K562 (cell line): Measurements from ENCODE around the gene SBNO1. TPM values are rescaled to one million over a fixed set of nuclear protein-coding genes. Genes with fewer than 3 reads are reported as not detected.

Experiments used
- ATF7 ChIP-seq: fragments of 450-650 bp; IDR thresholded peaks from 2 replicates; pipeline ENCODE4 v1.7.1; 2014; ENCODE audit warnings: mild to moderate bottlenecking, moderate library complexity
- CHD4 ChIP-seq: fragments of 200-600 bp; sonication (generic); IDR thresholded peaks from 3 replicates; pipeline ENCODE4 v1.6.1; 2012; ENCODE audit warnings: low read depth, mild to moderate bottlenecking, mixed read lengths, low read length, inconsistent platforms; ENCODE audit not compliant: insufficient read depth, insufficient replicate concordance, poor library complexity, severe bottlenecking
- CREB3 ChIP-seq: fragments of 450-650 bp; conservative IDR thresholded peaks from 2 replicates; pipeline ENCODE4 v1.6.1; 2016; ENCODE audit warnings: missing genetic modification characterization, low read depth, mild to moderate bottlenecking, missing compliant biosample characterization, moderate library complexity
- CREM ChIP-seq: IDR thresholded peaks from 2 replicates; pipeline ENCODE4 v1.6.1; 2014; ENCODE audit warnings: antibody characterized with exemption, low read depth
- OTX1 ChIP-seq: fragments of 450-650 bp; formaldehyde crosslinking; IDR thresholded peaks from 2 replicates; pipeline ENCODE4 v1.4.0; 2022; ENCODE audit warnings: mild to moderate bottlenecking
- PML ChIP-seq: IDR thresholded peaks from 2 replicates; pipeline ENCODE4 v1.6.1; 2012; ENCODE audit warnings: low read length, inconsistent platforms
- PPARD ChIP-seq: fragments of 250-450 bp; sonication (Bioruptor Pico); IDR thresholded peaks from 2 replicates; pipeline ENCODE4 v1.8.0; 2022; ENCODE audit warnings: inconsistent platforms, mild to moderate bottlenecking, moderate library complexity
- RB1 ChIP-seq: fragments of 450-650 bp; IDR thresholded peaks from 2 replicates; pipeline ENCODE4 v1.6.1; 2017; ENCODE audit warnings: low read depth, mild to moderate bottlenecking
- SFPQ ChIP-seq: fragments of 200-400 bp; formaldehyde crosslinking; IDR thresholded peaks from 2 replicates; pipeline ENCODE4 v1.6.1; 2017; ENCODE audit warnings: mild to moderate bottlenecking, low read depth, low read length, moderate library complexity
- SMAD4 ChIP-seq: fragments of 250-450 bp; sonication (Bioruptor Pico); conservative IDR thresholded peaks from 2 replicates; pipeline ENCODE4 v1.8.0; 2021; ENCODE audit warnings: inconsistent platforms, mild to moderate bottlenecking, moderate library complexity
- TEAD2 ChIP-seq: fragments of 450-650 bp; IDR thresholded peaks from 2 replicates; pipeline ENCODE4 v1.6.1; 2016; ENCODE audit warnings: missing genetic modification characterization, control low read depth, missing compliant biosample characterization
- UBTF ChIP-seq, 2 experiments: IDR thresholded peaks; 2 replicates each; pipeline ENCODE4 v1.6.1; 2012; ENCODE audit warnings: improper control_type of control experiment in 2 of 2, low read depth in 2 of 2, low read length in 2 of 2, borderline replicate concordance in 1 of 2
- ZBTB7A ChIP-seq: IDR thresholded peaks from 2 replicates; pipeline ENCODE4 v1.6.1; 2011; ENCODE audit warnings: low read depth, mild to moderate bottlenecking, low read length, moderate library complexity, borderline replicate concordance; ENCODE audit not compliant: control insufficient read depth
- ZFPM2 ChIP-seq: fragments of 250-450 bp; sonication (Bioruptor Pico); IDR thresholded peaks from 2 replicates; pipeline ENCODE4 v1.5.1; 2022; ENCODE audit warnings: mild to moderate bottlenecking
- ZNF512 ChIP-seq: IDR thresholded peaks from 2 replicates; pipeline ENCODE4 v1.6.1; 2016; ENCODE audit warnings: missing genetic modification characterization, missing compliant biosample characterization
- ZNF518B ChIP-seq: fragments of 250-450 bp; sonication (Bioruptor Pico); IDR thresholded peaks from 2 replicates; pipeline ENCODE4 v1.5.0; 2021; ENCODE audit warnings: mild to moderate bottlenecking, moderate library complexity
- polyA plus RNA-seq, 8 experiments: library from polyadenylated mRNA; depleted of rRNA in 4 of 8; stranded (reverse) in 5 of 8; unstranded in 3 of 8; fragments of >200 nt; fragmentation: Nextera tagmentation in 2 of 8; fragmentation: Illumina TruSeq in 1 of 8; extraction: Ambion mirVana in 2 of 8; extraction: Trizol in 1 of 8; gene quantifications; 2 replicates each; pipeline versions ENCODE4 v1.2.1 to v1.2.3, GENCODE V29; 2011 to 2014; ENCODE audit warnings: inconsistent platforms in 1 of 8, missing spikeins in 1 of 8
- total RNA-seq, 7 experiments: library from RNA; depleted of rRNA in 6 of 7; stranded (reverse); fragments of >200 nt in 6 of 7; fragmentation: Illumina TruSeq in 2 of 7; extraction: Trizol in 2 of 7; gene quantifications; 2 replicates each; pipeline versions ENCODE4 v1.2.1 to v1.2.3, GENCODE V29; 2011 to 2021; ENCODE audit warnings: low replicate concordance in 1 of 7

SBNO1 gene
- total and polyA plus RNA-seq, 9 of the 15 experiments (the other 6 are each of a cell fraction or from before 2014, with no cell fraction given) = 14.9 to 77.1 (median 35.9) TPM

GRCh38 chr12:123271001-123271668 lies 93.5 kb downstream of the SBNO1 start (continued):
- no peak for TF ChIP-seq PPARD (CRISPR knock-in tag)
- TF ChIP-seq UBTF (IDR thresholded peaks at IDR 0.05; ENCODE audit: borderline replicate concordance in 1 of 2, low read depth in 2 of 2, low read length in 2 of 2) = 0 out of 4 replicates have a peak, but pooled peaks of 1 of the 2 experiments have one; percentile 33
- no peak for TF ChIP-seq OTX1 (CRISPR knock-in tag)
- TF ChIP-seq CREM = no peak
- no peak for TF ChIP-seq PML
- no peak for TF ChIP-seq SFPQ
- TF ChIP-seq ZNF512 (tag) = no peak
- TF ChIP-seq ZFPM2 (CRISPR knock-in tag) = no peak
- TF ChIP-seq TEAD2 (tag) = no peak
- TF ChIP-seq ATF7 = no peak
- no peak for TF ChIP-seq SMAD4 (CRISPR knock-in tag)
- TF ChIP-seq CREB3 (tag) = no peak
- TF ChIP-seq CHD4 = no peak
- peak; percentile 76 for TF ChIP-seq RB1
- no peak for TF ChIP-seq ZNF518B
- TF ChIP-seq ZBTB7A = peak; percentile 81; the same call in 1 of the 2 replicates
